MM.1S (cell line): ENCODE results near the gene TMCO1.

Experiments used
- DNase-seq: peaks from one replicate; pipeline ENCODE4 v3.0.0-alpha.2; 2015
- H2AFZ ChIP-seq: fragments of 300-600 bp; sonication (generic); 2 replicates; pipeline ENCODE4 v1.6.0; 2016; ENCODE audit warnings: antibody characterized with exemption, low read length
- H3F3A ChIP-seq: fragments of 300-600 bp; sonication (generic); 2 replicates; pipeline ENCODE4 v1.6.1; 2016; ENCODE audit warnings: mild to moderate bottlenecking, antibody characterized with exemption, low read length, moderate library complexity, mixed read lengths; ENCODE audit not compliant: insufficient read depth
- H3K27ac ChIP-seq: fragments of 300-600 bp; sonication (generic); 2 replicates; pipeline ENCODE4 v1.5.1; 2016; ENCODE audit warnings: mild to moderate bottlenecking, low read length
- H3K27me3 ChIP-seq: fragments of 300-600 bp; sonication (generic); replicated peaks from 2 replicates; pipeline ENCODE4 v1.6.0; 2016; ENCODE audit warnings: low read length; ENCODE audit not compliant: insufficient read depth
- H3K36me3 ChIP-seq: fragments of 300-600 bp; sonication (generic); replicated peaks from 2 replicates; pipeline ENCODE4 v1.6.1; 2016; ENCODE audit warnings: mild to moderate bottlenecking, low read length, mixed read lengths; ENCODE audit not compliant: insufficient read depth
- H3K4me1 ChIP-seq: fragments of 300-600 bp; sonication (generic); 2 replicates; pipeline ENCODE4 v1.6.1; 2016; ENCODE audit warnings: low read length, mixed read lengths
- H3K4me2 ChIP-seq: fragments of 300-600 bp; sonication (generic); 2 replicates; pipeline ENCODE4 v1.6.0; 2016; ENCODE audit warnings: low read depth, low read length
- H3K4me3 ChIP-seq: fragments of 300-600 bp; sonication (generic); 2 replicates; pipeline ENCODE4 v1.5.1; 2016; ENCODE audit warnings: low read length, mixed read lengths
- H3K79me2 ChIP-seq: fragments of 300-600 bp; sonication (generic); 2 replicates; pipeline ENCODE4 v1.6.1; 2016; ENCODE audit warnings: mixed run types, low read length, mixed read lengths
- H3K9ac ChIP-seq: fragments of 300-600 bp; sonication (generic); 2 replicates; pipeline ENCODE4 v1.6.1; 2016; ENCODE audit warnings: low read length, mixed read lengths
- H3K9me2 ChIP-seq: fragments of 300-600 bp; sonication (generic); replicated peaks from 2 replicates; pipeline ENCODE4 v1.6.1; 2016; ENCODE audit warnings: mild to moderate bottlenecking, low read length, mixed read lengths; ENCODE audit not compliant: insufficient read depth
- H3K9me3 ChIP-seq: fragments of 300-600 bp; sonication (generic); replicated peaks from 2 replicates; pipeline ENCODE4 v1.6.1; 2016; ENCODE audit warnings: mild to moderate bottlenecking, low read length, mixed read lengths; ENCODE audit not compliant: insufficient read depth
- H4K20me1 ChIP-seq: fragments of 300-600 bp; sonication (generic); 2 replicates; pipeline ENCODE4 v1.6.1; 2016; ENCODE audit warnings: mild to moderate bottlenecking, low read length, moderate library complexity, mixed read lengths; ENCODE audit not compliant: insufficient read depth
- CTCF ChIP-seq: fragments of 300-600 bp; sonication (generic); IDR thresholded peaks from 2 replicates; pipeline ENCODE4 v1.5.1; 2016; ENCODE audit warnings: antibody characterized with exemption, low read length, mixed read lengths
- EZH2 ChIP-seq: fragments of 300-600 bp; sonication (generic); optimal IDR thresholded peaks from 2 replicates; pipeline ENCODE3; 2017; ENCODE audit warnings: low read depth, mild to moderate bottlenecking, antibody characterized with exemption, low read length, mixed read lengths
- EZH2phosphoT487 ChIP-seq: fragments of 300-600 bp; sonication (generic); IDR thresholded peaks from 2 replicates; pipeline ENCODE4 v1.6.1; 2018; ENCODE audit warnings: antibody characterized with exemption, low read length

The TMCO1 gene

GRCh38 chr1:165680303-165680702 lies 88.4 kb downstream of the TMCO1 start:
- no peak for DNase-seq
- Histone ChIP-seq H3K4me2 (no peak overlapping the region), H3K9me2 (no peaks in the 10 kb centered on the region), H4K20me1 (no peaks in the 10 kb centered on the region), H3F3A (no peaks in the 10 kb centered on the region), H3K79me2 (peaks cover 17% of the 10 kb centered on the region), H3K9me3 (no peaks in the 10 kb centered on the region), H3K4me3 (no peak overlapping the region), H3K27ac (no peak overlapping the region), H3K4me1 (no peaks in the 10 kb centered on the region), H2AFZ (no peak overlapping the region), H3K9ac (no peak overlapping the region), H3K27me3 (no peaks in the 10 kb centered on the region), H3K36me3 (peaks cover 13% of the 10 kb centered on the region; the same call in 1 of the 2 replicates)
- TF ChIP-seq EZH2phosphoT487 (no peak), EZH2 (no peak), CTCF (no peak)

- Histone ChIP-seq H3K36me3 (peaks cover 13% of the 10 kb centered on the region; the same call in 1 of the 2 replicates), H3K9ac (no peak overlapping the region)
- DNase-seq, result no peak
Measured at GRCh38 chr1:165679282-165680036, 89.2 kb downstream of the TMCO1 start.

GRCh38 chr1:165678509-165678908 lies 90.2 kb downstream of the TMCO1 start:
- no peaks in the 10 kb centered on the region for H3F3A ChIP-seq
- H3K27ac ChIP-seq, result no peak overlapping the region
- H3K36me3 ChIP-seq, result peaks cover 13% of the 10 kb centered on the region; the same call in 1 of the 2 replicates
- H3K4me1 ChIP-seq, result no peaks in the 10 kb centered on the region
- no peaks in the 10 kb centered on the region for H3K27me3 ChIP-seq
- no peak overlapping the region for H3K9ac ChIP-seq
- no peaks in the 10 kb centered on the region for H4K20me1 ChIP-seq
- H2AFZ ChIP-seq, result no peak overlapping the region
- H3K4me3 ChIP-seq, result no peak overlapping the region
- no peak for TF ChIP-seq EZH2phosphoT487
- no peak for TF ChIP-seq EZH2
- no peak for TF ChIP-seq CTCF
- no peak for DNase-seq
- H3K9me2 ChIP-seq, result no peaks in the 10 kb centered on the region
- no peaks in the 10 kb centered on the region; the same call in 1 of the 2 replicates for H3K79me2 ChIP-seq
- no peaks in the 10 kb centered on the region for H3K9me3 ChIP-seq
- H3K4me2 ChIP-seq, result no peak overlapping the region

More at GRCh38 chr1:165679282-165680036, 89.2 kb downstream of the TMCO1 start:
- Histone ChIP-seq H3K4me3 (no peak overlapping the region), H3K79me2 (peaks cover 9% of the 10 kb centered on the region), H3K9me3 (no peaks in the 10 kb centered on the region), H3K4me2 (no peak overlapping the region), H3K9me2 (no peaks in the 10 kb centered on the region), H3K4me1 (no peaks in the 10 kb centered on the region), H3K27me3 (no peaks in the 10 kb centered on the region), H2AFZ (no peak overlapping the region), H4K20me1 (no peaks in the 10 kb centered on the region), H3K27ac (no peak overlapping the region), H3F3A (no peaks in the 10 kb centered on the region)
- no peak for TF ChIP-seq CTCF
- no peak for TF ChIP-seq EZH2phosphoT487
- no peak for TF ChIP-seq EZH2
